ENCODE results near the gene ABCB1. TPM values are rescaled to one million over a fixed set of nuclear protein-coding genes. Genes with fewer than 3 reads are reported as not detected.

ABCB1 gene
- total and polyA plus RNA-seq, 10 of the 15 experiments (the other 5 are each of a cell fraction or from before 2014, with no cell fraction given), result 0.40 to 13.9 (median 1.9) TPM

DNA sequence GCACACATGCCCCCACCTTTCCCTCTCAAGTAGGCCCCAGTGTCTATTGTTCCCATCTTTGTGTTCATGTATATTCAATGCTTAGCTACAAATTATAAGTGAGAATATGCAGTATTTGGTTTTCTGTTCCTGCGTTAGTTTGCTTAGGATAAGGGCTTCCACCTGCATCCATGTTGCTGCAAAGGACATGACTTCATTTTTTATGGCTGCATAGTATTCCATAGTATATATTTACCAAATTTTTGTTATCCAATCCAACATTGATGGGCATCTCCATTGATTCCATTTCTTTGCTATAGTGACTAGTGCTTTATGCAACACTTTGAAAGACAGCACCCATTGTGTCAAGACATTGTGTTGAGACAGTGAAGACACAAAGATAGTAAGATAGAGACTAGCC lies 106.2 kb downstream of the ABCB1 start:
- ChIA-PET RAD21 (ENCODE audit: unreplicated experiment) (no interaction called here), SMC1A (ENCODE audit: uncharacterized antibody, unreplicated experiment) (interaction anchor here (0.6 to 2.3 kb wide), 5 partner anchors 9 to 31 kb away, joined by 3 to 8 read pairs (median 3); no protein-coding TSS in a partner anchor), CTCF (interaction anchor here (0.7 to 1.3 kb wide), 3 partner anchors 12 to 150 kb away, joined by 3 to 5 read pairs (median 3); partner anchors contain the start of gene ABCB1), POLR2A (no interaction called here)
- H3K27me3 ChIP-seq (replicated peaks in 1 of 2; ENCODE audit: control insufficient read depth in 2 of 2, insufficient read depth in 2 of 2, low read length in 1 of 2), result no peaks in the 10 kb centered on the region
- H4K20me1 ChIP-seq (ENCODE audit: control insufficient read depth, insufficient read depth), result no peaks in the 10 kb centered on the region
- H3K9me3 ChIP-seq (replicated peaks; ENCODE audit: control insufficient read depth, insufficient read depth, low read length), result no peaks in the 10 kb centered on the region; the same call in 2 of the 3 replicates
- no peak overlapping the region for H3K4me3 ChIP-seq
- BruUV-seq (replicated peaks), result no TSS peak
- no peaks in the 10 kb centered on the region for H3K79me2 ChIP-seq (ENCODE audit: control insufficient read depth, insufficient read depth, low read length)
- 92% methylated on average over 1 of the region's 1 CpG for WGBS (ENCODE audit: insufficient coverage, insufficient replicate concordance, low lambda C conversion rate, missing lambda C conversion rate)
- no peak overlapping the region for H3K27ac ChIP-seq (ENCODE audit: control insufficient read depth, insufficient read depth)
- no peak for FAIRE-seq
- in situ Hi-C loops (cut with MboI) (no loop called here), intact Hi-C loops (cut with micrococcal nuclease; ENCODE audit: unreplicated experiment) (no loop called here)
- H3K9ac ChIP-seq (ENCODE audit: control insufficient read depth, insufficient read depth, low read length), result no peak overlapping the region
- H3K4me1 ChIP-seq (ENCODE audit: control insufficient read depth, insufficient read depth, low read length), result no peaks in the 10 kb centered on the region
- no peak for TF ChIP-seq ZNF384 (IDR thresholded peaks at IDR 0.05; ENCODE audit: borderline replicate concordance, low read depth, low read length)
- TF ChIP-seq, protein P1, sequence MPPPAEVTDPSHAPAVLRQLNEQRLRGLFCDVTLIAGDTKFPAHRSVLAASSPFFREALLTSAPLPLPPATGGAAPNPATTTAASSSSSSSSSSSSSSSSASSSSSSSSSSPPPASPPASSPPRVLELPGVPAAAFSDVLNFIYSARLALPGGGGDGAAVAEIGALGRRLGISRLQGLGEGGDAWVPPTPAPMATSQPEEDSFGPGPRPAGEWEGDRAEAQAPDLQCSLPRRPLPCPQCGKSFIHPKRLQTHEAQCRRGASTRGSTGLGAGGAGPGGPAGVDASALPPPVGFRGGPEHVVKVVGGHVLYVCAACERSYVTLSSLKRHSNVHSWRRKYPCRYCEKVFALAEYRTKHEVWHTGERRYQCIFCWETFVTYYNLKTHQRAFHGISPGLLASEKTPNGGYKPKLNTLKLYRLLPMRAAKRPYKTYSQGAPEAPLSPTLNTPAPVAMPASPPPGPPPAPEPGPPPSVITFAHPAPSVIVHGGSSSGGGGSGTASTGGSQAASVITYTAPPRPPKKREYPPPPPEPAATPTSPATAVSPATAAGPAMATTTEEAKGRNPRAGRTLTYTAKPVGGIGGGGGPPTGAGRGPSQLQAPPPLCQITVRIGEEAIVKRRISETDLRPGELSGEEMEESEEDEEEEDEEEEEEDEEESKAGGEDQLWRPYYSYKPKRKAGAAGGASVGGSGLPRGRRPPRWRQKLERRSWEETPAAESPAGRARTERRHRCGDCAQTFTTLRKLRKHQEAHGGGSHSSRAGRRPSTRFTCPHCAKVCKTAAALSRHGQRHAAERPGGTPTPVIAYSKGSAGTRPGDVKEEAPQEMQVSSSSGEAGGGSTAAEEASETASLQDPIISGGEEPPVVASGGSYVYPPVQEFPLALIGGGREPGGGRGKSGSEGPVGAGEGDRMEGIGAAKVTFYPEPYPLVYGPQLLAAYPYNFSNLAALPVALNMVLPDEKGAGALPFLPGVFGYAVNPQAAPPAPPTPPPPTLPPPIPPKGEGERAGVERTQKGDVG (CRISPR knock-in tag; IDR thresholded peaks at IDR 0.05), result no peak
- no peak for TF ChIP-seq GABPA (IDR thresholded peaks at IDR 0.05; ENCODE audit: low read depth)
- TF ChIP-seq, protein P2, sequence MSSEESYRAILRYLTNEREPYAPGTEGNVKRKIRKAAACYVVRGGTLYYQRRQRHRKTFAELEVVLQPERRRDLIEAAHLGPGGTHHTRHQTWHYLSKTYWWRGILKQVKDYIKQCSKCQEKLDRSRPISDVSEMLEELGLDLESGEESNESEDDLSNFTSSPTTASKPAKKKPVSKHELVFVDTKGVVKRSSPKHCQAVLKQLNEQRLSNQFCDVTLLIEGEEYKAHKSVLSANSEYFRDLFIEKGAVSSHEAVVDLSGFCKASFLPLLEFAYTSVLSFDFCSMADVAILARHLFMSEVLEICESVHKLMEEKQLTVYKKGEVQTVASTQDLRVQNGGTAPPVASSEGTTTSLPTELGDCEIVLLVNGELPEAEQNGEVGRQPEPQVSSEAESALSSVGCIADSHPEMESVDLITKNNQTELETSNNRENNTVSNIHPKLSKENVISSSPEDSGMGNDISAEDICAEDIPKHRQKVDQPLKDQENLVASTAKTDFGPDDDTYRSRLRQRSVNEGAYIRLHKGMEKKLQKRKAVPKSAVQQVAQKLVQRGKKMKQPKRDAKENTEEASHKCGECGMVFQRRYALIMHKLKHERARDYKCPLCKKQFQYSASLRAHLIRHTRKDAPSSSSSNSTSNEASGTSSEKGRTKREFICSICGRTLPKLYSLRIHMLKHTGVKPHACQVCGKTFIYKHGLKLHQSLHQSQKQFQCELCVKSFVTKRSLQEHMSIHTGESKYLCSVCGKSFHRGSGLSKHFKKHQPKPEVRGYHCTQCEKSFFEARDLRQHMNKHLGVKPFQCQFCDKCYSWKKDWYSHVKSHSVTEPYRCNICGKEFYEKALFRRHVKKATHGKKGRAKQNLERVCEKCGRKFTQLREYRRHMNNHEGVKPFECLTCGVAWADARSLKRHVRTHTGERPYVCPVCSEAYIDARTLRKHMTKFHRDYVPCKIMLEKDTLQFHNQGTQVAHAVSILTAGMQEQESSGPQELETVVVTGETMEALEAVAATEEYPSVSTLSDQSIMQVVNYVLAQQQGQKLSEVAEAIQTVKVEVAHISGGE (CRISPR knock-in tag; IDR thresholded peaks at IDR 0.05), result no peak
- no peak for TF ChIP-seq SRF (IDR thresholded peaks at IDR 0.05; ENCODE audit: low read depth in 2 of 2, low read length in 2 of 2)
- TF ChIP-seq, protein P3, sequence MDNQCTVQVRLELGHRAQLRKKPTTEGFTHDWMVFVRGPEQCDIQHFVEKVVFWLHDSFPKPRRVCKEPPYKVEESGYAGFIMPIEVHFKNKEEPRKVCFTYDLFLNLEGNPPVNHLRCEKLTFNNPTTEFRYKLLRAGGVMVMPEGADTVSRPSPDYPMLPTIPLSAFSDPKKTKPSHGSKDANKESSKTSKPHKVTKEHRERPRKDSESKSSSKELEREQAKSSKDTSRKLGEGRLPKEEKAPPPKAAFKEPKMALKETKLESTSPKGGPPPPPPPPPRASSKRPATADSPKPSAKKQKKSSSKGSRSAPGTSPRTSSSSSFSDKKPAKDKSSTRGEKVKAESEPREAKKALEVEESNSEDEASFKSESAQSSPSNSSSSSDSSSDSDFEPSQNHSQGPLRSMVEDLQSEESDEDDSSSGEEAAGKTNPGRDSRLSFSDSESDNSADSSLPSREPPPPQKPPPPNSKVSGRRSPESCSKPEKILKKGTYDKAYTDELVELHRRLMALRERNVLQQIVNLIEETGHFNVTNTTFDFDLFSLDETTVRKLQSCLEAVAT (IDR thresholded peaks at IDR 0.05), result no peak
- no peak for TF ChIP-seq ETV6 (conservative IDR thresholded peaks at IDR 0.05 in 1 of 2, IDR thresholded peaks at IDR 0.05 in 1 of 2; ENCODE audit: borderline replicate concordance in 1 of 2, low read depth in 1 of 2)
- no peak for TF ChIP-seq MYB (IDR thresholded peaks at IDR 0.05; ENCODE audit: borderline replicate concordance, low read depth, low read length)
- no peak for TF ChIP-seq RAD21 (IDR thresholded peaks at IDR 0.05; ENCODE audit: insufficient read depth, low read depth, low read length)
- TF ChIP-seq JUND (IDR thresholded peaks at IDR 0.05; ENCODE audit: low read depth, low read length), result no peak
- TF ChIP-seq KLF5 (IDR thresholded peaks at IDR 0.05; ENCODE audit: partially characterized antibody), result no peak
- no peak for TF ChIP-seq BHLHE40 (IDR thresholded peaks at IDR 0.05; ENCODE audit: borderline replicate concordance in 1 of 2, low read depth in 2 of 2, low read length in 1 of 2)
- H3K36me3 ChIP-seq (ENCODE audit: control insufficient read depth in 2 of 2, insufficient read depth in 2 of 2, low read length in 1 of 2), result no peaks in the 10 kb centered on the region
- H3K4me2 ChIP-seq (ENCODE audit: control insufficient read depth, insufficient read depth), result no peak overlapping the region
- DNase-seq (ENCODE audit: low read depth, low spot score), result no peak
- no peak for ATAC-seq
- no peak overlapping the region for H2AFZ ChIP-seq (ENCODE audit: control insufficient read depth, low read depth, low read length)

Measured in GM12878 (cell line).